Measurements from ENCODE around the gene BBX.

Gene BBX

GRCh38 chr3:107738486-107739183, 215.9 kb downstream of the BBX start:
- in situ Hi-C loops (cut with HindIII; ENCODE audit: low sequenced_read_pairs): no loop called here

GRCh38 chr3:107739227-107739626, 216.5 kb downstream of the BBX start:
- in situ Hi-C loops (cut with HindIII; ENCODE audit: low sequenced_read_pairs): no loop called here

DNA sequence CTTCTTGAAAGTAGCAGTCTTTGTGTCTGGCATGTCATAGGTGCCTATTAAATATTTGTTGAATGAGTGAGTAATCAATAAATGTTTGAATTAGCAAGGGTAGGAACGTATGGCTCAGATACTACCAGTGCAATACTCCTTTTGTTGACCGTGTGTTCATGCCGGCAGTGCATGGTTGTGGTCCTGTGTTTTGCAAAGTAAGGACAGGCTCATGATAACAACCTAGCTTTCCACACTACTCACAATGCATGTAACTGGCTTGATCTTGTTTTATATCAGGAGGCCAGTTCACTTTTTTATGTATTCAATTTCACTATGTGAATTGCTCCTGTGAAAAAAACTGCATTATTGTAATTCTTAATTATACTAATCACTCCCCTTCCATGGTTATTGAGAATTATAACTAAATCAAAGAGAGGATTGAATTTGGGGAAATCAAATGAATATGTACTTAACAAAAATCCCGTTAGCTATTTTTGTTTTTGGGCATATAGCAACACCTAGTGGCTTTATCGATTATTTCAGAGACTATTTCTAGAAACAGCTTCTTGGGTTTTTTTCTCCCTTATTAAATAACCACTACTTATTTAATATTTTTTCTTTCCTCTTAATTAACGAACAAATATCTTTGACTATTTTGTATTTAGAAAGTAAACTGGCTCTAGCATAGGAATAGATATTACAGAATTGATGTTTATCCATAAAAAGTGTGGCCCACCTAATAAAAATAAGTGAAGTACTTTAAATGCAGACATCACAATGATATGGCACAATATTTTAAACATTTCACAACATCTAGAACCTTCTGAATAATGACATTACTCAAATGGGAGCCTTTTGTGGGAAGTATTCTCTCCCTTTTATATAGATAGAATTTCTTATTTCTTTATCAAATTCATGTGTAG, 218.5 kb downstream of the BBX start:
- in situ Hi-C loops (cut with HindIII; ENCODE audit: low sequenced_read_pairs): no loop called here

DNA sequence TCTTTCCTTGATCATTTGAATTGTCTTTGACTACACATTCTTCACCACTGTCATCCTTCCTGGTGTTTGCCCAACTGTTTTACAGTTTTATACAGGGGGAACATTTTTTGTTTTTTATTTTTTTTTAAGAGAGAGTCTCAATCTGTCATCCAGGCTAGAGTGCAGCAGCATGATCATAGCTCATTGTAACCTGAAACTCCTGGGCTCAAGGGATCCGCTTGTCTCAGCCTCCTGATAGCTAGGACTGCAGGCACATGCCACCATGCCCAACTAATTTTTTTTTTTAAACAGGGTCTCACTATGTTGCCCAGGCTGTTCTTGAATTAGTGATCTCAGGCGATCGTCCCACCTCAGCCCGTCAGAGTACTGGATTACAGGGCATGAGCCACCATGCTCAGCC, 222.6 kb downstream of the BBX start:
- in situ Hi-C loops (cut with HindIII; ENCODE audit: low sequenced_read_pairs): no loop called here

- in situ Hi-C loops (cut with HindIII; ENCODE audit: low sequenced_read_pairs): no loop called here
Measured at GRCh38 chr3:107752202-107752990, 229.6 kb downstream of the BBX start.

DNA sequence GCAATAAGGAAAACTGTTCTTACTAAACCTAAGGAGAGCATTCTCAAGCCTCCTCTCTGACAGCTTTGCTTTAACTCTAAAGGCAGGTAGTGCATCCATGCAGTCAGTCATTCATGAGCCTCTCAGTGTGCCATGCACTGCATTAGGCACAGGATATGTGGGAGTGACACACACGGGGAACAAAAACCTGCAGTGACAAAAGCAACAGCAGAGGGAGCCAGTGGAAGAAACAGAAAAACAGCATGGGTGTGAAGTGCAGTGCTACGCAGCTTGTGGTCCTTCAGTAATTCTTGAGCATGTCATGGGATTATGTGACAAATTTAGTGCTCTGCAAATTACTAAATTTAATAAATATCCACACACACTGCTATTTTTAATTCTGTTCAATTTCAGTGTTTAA, 230.7 kb downstream of the BBX start:
- in situ Hi-C loops (cut with HindIII; ENCODE audit: low sequenced_read_pairs): no loop called here

DNA sequence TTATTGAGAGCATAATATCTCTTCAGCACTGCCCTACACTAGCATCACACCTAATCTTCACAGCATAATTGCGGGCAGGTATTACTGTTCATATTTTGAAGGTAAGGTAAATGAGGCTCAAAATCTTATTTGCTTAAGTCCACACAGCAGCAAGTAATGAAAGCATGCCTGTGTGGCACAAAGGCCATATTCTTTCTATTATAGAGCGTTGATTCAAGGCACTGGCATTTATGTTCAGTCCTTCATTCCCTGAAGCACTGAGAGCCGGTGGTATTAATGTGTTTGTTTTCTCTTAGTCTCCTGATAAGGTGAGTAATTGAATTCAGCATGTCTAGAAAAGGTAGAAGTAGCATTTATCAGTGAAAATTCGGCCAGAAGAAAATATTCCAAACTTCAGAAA, 231.2 kb downstream of the BBX start:
- in situ Hi-C loops (cut with HindIII; ENCODE audit: low sequenced_read_pairs): no loop called here

DNA sequence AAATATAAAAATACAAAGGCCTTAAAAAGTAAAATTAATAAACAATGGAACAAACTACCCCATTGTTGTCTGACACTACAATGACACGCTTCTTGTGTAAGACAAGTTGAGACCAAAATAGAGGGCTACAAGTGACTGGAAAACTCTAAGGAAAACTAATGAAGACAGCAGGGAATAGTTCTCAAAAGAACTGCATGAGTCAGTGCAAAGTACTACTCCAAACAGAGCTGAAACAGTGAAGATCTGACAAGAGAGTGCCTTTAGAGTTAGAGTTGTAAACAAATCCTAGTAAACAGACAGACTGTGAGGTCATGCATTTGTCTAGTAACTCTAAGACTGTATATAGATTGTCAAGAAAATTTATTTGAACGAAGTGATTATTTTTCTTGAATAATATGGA, 233.9 kb downstream of the BBX start:
- in situ Hi-C loops (cut with HindIII; ENCODE audit: low sequenced_read_pairs): no loop called here

DNA sequence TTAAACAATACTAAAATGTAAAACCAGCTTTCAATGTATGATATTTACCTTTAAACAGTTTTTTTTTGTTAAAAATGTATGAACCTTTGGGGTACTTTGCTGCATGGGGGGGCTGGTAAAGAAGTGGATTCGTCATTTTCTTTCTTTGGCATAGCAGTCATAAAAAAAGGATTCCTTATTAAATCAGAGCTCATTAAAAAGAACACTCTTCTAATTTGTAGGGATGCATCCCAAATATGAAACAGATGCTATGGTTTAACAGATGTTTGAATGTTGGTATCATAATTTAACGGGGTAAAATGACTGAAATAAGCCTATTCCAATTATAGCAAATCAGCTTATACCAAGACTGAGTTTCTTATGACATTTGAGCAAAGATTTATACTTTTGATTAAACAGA, 234.4 kb downstream of the BBX start:
- in situ Hi-C loops (cut with HindIII; ENCODE audit: low sequenced_read_pairs): no loop called here

DNA sequence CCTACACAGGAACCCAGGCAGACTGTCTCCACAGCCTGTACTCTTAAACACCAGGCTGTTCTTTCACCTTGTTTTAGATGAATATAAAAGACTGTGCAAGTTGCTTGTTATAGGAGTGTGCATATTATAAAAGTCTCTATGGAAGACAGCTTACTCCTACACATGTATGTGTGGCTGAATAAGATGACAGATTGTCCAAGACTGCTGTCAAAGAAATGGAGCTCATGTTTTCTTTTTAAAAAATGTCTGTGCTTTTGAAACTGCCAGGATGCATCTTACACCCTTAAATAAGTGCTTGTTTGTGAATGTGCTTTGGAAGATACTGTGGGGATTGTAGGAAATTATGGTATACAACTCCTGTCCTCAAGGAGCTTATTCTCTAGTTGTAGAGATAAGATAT, 237.4 kb downstream of the BBX start:
- in situ Hi-C loops (cut with HindIII; ENCODE audit: low sequenced_read_pairs): no loop called here

DNA sequence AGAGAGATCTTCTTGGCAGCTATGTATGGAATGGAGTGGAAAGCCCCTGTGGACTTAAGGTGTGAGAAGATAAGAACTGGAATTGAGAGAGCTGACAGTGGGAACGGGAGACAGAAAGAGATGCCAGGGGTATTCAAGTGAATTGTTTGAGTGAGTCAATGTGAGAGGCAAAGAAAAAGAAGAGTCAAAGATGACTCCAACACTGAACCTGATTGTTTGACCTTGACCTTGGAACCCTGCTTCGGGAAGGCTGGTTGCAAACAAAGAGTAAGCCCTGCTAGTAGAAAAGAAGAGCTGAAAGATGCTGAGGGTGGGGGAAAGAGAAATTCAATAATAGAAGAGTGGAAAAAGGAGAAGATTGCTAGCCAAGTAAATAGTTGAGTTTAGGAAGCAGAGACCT, 238.6 kb downstream of the BBX start:
- in situ Hi-C loops (cut with HindIII; ENCODE audit: low sequenced_read_pairs): no loop called here

DNA sequence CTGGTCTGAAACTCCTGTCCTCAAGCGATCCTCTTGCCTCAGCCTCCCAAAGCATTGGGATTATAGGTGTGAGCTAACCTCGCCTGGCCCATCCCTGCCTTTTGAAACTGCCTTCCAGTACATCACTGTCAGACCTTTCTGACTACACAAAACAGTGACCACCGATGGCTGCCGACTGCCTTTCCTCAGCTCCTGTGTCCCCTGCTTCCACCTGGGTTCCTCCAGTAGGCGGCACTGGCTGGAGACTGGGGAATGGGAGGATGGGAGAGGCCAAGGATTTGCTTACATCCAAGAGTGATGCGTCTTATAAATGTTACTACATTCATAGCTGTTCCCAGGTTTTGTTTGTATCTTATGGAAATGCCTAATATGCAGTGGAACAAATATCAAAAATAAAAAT, 242.8 kb downstream of the BBX start:
- in situ Hi-C loops (cut with HindIII; ENCODE audit: low sequenced_read_pairs): no loop called here

DNA sequence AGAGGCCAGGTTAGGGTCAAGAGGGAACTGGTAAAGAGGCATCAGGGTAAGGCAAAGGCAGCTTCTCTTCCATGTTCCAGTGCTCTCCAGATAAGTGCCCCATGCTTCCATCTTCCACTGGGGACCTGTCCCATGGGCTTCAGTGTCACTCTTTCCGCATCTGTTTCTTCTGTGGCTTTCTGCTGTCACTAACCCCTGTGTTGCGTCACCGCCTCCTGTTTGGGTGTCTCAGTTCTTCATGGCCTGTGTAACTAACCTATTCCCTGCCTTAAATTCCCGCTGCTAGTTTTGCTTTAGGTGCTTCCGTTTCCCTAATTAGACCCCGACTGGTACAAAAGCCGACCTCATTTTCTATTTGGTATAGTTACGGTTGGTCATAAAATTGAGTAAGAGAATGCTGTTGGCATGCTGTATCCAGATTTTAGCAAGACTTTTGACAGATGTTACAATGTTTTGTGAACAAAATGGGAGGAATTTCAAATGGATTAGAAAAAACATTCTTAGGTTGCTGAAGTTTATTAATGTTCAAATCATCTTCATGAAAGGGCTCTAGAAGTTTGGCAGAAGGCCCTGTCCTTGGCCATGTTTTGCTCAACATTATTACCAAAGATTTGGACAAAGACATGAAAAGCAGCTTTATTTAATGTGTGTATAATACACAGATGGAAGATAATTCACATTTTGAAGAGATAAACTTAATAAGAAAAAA, 245.3 kb downstream of the BBX start:
- in situ Hi-C loops (cut with HindIII; ENCODE audit: low sequenced_read_pairs): no loop called here

GRCh38 chr3:107769882-107770281, 247.1 kb downstream of the BBX start:
- in situ Hi-C loops (cut with HindIII; ENCODE audit: low sequenced_read_pairs): no loop called here

DNA sequence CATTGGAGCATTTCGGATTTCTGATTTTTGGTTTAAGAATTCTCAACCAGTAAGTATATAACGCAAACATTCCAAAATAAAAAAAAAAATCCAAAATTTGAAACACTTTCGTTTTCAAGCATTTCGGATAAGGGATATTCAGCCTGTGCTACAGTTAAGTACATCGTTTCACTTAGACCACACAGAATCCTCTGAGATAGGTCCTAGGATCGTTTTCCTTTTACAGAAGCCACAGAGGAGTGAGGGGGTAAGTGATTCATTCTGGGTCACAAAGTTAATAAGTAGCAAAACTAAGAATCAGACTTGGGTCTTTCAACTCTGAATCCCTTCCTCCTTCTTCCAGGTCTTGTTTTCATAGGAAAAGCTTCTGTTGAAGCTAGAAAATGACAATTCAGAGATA, 249.3 kb downstream of the BBX start:
- in situ Hi-C loops (cut with HindIII; ENCODE audit: low sequenced_read_pairs): no loop called here

GRCh38 chr3:107775974-107776373, 253.2 kb downstream of the BBX start:
- in situ Hi-C loops (cut with HindIII; ENCODE audit: low sequenced_read_pairs): no loop called here

DNA sequence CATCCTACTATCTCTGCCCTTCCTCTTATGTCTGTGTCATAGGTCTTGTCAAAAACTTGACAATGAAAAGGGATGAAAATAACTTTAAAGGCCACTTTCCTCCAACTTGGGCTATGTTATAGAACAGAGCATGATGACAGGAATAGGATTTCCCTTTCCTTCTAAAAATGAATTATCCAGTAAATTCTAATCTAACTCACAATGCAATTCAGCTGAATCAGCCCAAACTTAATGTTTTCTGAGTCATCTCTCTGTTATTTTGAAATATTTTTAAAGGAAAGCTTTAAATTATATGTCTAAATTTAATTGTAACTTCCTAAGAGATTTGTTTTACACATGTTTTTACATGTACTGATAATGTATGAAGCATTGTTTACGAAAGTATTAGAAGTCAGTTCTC, 258.5 kb downstream of the BBX start:
- in situ Hi-C loops (cut with HindIII; ENCODE audit: low sequenced_read_pairs): no loop called here

DNA sequence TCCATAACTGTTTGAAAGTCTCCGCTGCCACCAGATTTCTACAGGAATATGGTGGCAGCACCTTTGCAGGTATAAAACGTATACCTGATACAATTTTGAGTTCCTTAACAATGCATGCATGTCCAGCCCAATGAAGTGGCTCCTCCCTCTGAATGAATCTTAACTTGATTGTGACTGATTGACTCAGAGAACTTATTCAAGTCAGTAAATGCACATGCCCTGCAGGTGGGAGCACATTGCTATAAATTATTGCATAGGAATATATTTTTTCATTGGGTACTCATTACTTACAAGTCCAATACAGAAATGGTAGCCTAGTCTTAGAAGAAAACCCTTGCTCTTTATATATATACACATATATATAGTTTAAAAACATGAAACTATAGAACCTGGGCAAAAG, 259.3 kb downstream of the BBX start:
- in situ Hi-C loops (cut with HindIII; ENCODE audit: low sequenced_read_pairs): no loop called here

- in situ Hi-C loops (cut with HindIII; ENCODE audit: low sequenced_read_pairs): no loop called here
Measured at GRCh38 chr3:107790612-107791011, 267.9 kb downstream of the BBX start.

- in situ Hi-C loops (cut with HindIII; ENCODE audit: low sequenced_read_pairs): no loop called here
Measured at GRCh38 chr3:107791027-107791426, 268.3 kb downstream of the BBX start.

GRCh38 chr3:107791450-107791849, 268.7 kb downstream of the BBX start:
- in situ Hi-C loops (cut with HindIII; ENCODE audit: low sequenced_read_pairs): no loop called here
